Subcutaneous abdominal adipose tissue (tissue), 5 donors: ENCODE data around the gene CRAT.
A peak's percentile ranks its signal among the peaks of the same experiment; 100 is the strongest.

Experiments
- H3K27ac ChIP-seq: one replicate; pipeline ENCODE4 v1.7.0; 2013; ENCODE audit warnings: low read depth, mild to moderate bottlenecking, inconsistent platforms, low read length, moderate library complexity
- H3K27me3 ChIP-seq, 5 donors: one replicate each; pipeline ENCODE4 v1.7.0; 2013; ENCODE audit warnings: low read length in 5 of 5, inconsistent platforms in 1 of 5; ENCODE audit not compliant: control insufficient read depth in 5 of 5, insufficient read depth in 4 of 5
- H3K36me3 ChIP-seq, 5 donors: one replicate each; pipeline ENCODE4 v1.7.0; 2013; ENCODE audit warnings: low read length in 5 of 5; ENCODE audit not compliant: control insufficient read depth in 5 of 5, insufficient read depth in 5 of 5
- H3K4me1 ChIP-seq, 5 donors: one replicate each; pipeline ENCODE4 v1.7.0; 2013; ENCODE audit warnings: low read length in 5 of 5, mild to moderate bottlenecking in 3 of 5, moderate library complexity in 1 of 5; ENCODE audit not compliant: control insufficient read depth in 5 of 5, insufficient read depth in 5 of 5
- H3K4me3 ChIP-seq, 5 donors: one replicate each; pipeline ENCODE4 v1.7.0; 2013; ENCODE audit warnings: low read length in 5 of 5, low read depth in 1 of 5
- H3K9ac ChIP-seq, 5 donors: one replicate each; pipeline ENCODE4 v1.7.0; 2013; ENCODE audit warnings: low read length in 5 of 5, mild to moderate bottlenecking in 4 of 5, moderate library complexity in 3 of 5
- H3K9me3 ChIP-seq, 5 donors: one replicate each; pipeline ENCODE4 v1.7.0; 2013; ENCODE audit warnings: low read length in 5 of 5; ENCODE audit not compliant: control insufficient read depth in 5 of 5
- donor health status: healthy.
- donor health status: healthy.
- donor health status: healthy.
- donor health status: healthy.
- donor health status: healthy.

Gene CRAT

DNA sequence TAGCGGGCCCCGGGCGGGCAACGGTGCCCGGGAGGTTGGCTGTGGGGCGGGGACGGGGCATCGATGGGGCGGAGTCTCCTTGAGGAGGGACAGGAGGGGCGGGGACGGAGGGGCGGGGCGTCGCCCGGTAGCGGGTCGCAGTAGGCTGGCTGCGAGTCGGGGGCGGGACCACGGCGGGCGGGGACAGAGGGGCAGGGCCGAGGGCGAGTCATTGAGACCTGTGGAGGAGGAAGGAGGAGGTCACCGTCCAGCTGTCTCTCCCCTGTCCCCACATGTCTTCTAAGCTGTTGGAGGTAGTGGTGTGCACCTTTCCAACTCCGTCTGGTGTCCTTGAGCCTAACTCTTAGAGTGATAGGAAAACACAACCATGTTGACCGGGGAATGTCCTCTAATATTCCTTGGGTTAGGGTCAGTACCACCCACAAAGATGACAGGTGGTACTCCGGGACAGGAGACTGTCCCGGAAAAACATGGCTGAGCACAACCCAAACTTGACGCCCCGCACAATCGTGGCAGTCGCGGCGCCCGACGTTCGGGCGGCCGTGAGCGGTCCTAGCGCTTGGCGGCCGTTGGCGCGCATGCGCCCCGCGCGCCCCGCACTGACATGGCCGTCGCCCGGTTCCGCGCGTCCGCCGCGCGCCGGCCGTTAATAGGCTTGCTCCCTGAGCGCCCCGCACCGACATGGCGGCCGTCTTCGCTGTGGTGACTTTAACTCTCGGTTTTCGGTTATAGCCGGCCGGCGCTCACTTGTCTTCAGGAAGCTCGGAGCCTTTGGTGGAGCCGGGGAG lies at the start of gene CRAT, which contains the start of gene PTPA:
CRAT (minus strand) TSS at position 54 of the 788 bp plus-strand sequence. CDS start 284 bp downstream, outside the sequence.
PTPA (plus strand) TSS at position 676 of the 788 bp plus-strand sequence. CDS start 186 bp downstream, outside the sequence.
- peak within 1 kb of the TSS; percentile 96 for H3K27ac ChIP-seq
- peaks cover 3 to 42% (median 30%) of the 10 kb centered on the region in 5 donors for H3K4me1 ChIP-seq

GRCh38 chr9:129156163-129156562 lies 45.6 kb upstream of the CRAT start:
- H3K4me3 ChIP-seq, result no peak overlapping the region
- no peaks in the 10 kb centered on the region for H3K27me3 ChIP-seq
- no peak overlapping the region for H3K27ac ChIP-seq
- H3K4me1 ChIP-seq, result peaks cover 0 to 11% (median 5%) of the 10 kb centered on the region in 5 donors
- no peak overlapping the region for H3K9ac ChIP-seq
- H3K9me3 ChIP-seq, result peaks cover 0 to under 1% (median 0%) of the 10 kb centered on the region in 5 donors
- H3K36me3 ChIP-seq, result peaks cover 0 to 29% (median 7%) of the 10 kb centered on the region in 5 donors

More for the DNA sequence above, at the start of gene CRAT, which contains the start of gene PTPA:
- Histone ChIP-seq H3K4me3 (peak within 1 kb of the TSS; percentile 87 to 95 (median 88)), H3K27me3 (no peaks in the 10 kb centered on the region), H3K9ac (peak within 1 kb of the TSS; percentile 77 to 92 (median 82)), H3K36me3 (peaks cover 0 to 21% (median 18%) of the 10 kb centered on the region in 5 donors), H3K9me3 (no peaks in the 10 kb centered on the region)

DNA sequence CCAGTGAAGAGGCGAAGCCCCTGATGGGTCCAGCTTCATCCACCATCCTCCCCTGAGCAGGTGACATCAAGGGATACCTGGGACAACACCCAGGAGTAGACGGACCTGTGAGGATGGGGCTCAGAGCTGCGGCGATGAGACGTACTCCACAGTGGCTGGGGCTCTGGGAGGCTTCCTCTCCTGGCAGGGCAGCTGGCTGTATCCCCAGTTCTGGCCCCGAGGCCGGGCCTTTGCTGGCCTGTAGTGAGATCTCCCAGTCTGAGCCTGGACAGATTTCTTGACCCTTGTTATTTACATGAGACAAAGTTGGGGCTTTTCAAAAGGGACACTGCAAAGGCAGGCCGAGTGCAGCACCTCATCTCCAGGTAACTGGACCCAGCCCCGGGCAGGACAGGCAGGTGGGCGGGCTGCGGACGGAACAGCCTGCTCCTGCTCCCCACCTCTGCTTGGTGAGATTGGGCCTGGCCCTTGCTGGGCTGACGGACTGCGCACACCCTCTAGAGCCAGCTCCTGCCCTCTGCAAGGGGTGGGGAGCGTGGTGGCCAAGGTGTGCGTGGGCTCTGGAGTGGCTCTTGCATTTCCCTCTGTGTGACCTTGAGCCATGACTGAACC lies 44.4 kb upstream of the CRAT start:
- no peaks in the 10 kb centered on the region for H3K9me3 ChIP-seq
- H3K4me3 ChIP-seq, result no peak overlapping the region
- H3K36me3 ChIP-seq, result peaks cover 0 to 35% (median 8%) of the 10 kb centered on the region in 5 donors
- peaks cover 0 to 7% (median 5%) of the 10 kb centered on the region in 5 donors for H3K4me1 ChIP-seq
- H3K9ac ChIP-seq, result no peak overlapping the region
- no peaks in the 10 kb centered on the region for H3K27me3 ChIP-seq
- no peak overlapping the region for H3K27ac ChIP-seq

DNA sequence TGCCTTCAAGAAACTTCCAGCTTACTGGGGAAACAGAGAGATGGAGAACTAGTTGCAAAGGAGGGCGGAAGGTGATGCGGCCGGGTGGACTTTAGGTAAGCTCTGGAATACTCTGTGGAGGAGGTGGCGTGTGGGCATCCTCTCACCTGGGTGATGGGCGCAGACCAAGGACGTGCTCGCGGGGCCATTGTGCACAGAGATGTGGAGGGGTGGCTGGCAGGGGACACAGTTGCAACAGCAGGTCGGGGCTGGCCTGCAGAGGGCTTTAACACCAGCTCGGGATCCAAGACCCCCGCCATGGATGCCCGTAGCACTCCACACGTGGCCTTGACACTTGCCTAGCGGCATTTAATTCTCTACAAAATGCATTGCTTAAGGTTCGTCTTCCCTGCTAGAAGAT lies 40.9 kb upstream of the CRAT start:
- Histone ChIP-seq H3K4me3 (no peak overlapping the region), H3K9me3 (no peaks in the 10 kb centered on the region), H3K27me3 (no peaks in the 10 kb centered on the region), H3K4me1 (peaks cover 0 to 17% (median 12%) of the 10 kb centered on the region in 5 donors), H3K27ac (no peak overlapping the region), H3K36me3 (peaks cover 0 to 57% (median 13%) of the 10 kb centered on the region in 5 donors), H3K9ac (no peak overlapping the region)

- no peaks in the 10 kb centered on the region for H3K9me3 ChIP-seq
- peaks cover 1 to 25% (median 19%) of the 10 kb centered on the region in 5 donors for H3K4me1 ChIP-seq
- no peak overlapping the region for H3K27ac ChIP-seq
- no peak overlapping the region for H3K4me3 ChIP-seq
- H3K36me3 ChIP-seq, result peaks cover 0 to 54% (median 13%) of the 10 kb centered on the region in 5 donors
- no peak overlapping the region for H3K9ac ChIP-seq
- H3K27me3 ChIP-seq, result no peaks in the 10 kb centered on the region
These were observed 40.1 kb upstream of the CRAT start for GRCh38 chr9:129150672-129151211.

DNA sequence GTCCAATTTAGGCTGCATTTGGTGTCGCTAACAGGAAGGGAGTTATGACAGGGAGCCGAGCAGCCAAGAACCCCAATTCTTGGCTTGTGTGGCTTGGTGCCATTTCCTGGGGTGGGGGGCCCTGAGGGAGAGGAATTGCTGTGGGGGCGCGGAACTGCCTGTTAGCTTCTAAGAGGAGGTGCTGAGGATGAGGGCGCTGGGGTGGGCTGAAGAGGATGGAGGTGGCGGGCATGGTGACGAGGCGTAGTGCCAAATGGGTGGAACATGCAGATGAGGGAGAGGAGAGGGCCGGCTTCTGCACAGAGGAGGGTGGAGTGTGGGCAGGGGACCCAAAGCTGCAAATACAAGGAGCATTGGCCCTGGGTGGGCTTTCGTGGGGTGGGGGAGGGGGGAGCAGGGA lies 39.5 kb upstream of the CRAT start:
- Histone ChIP-seq H3K4me3 (no peak overlapping the region), H3K9ac (no peak overlapping the region), H3K36me3 (peaks cover 0 to 48% (median 13%) of the 10 kb centered on the region in 5 donors), H3K27ac (no peak overlapping the region), H3K9me3 (no peaks in the 10 kb centered on the region), H3K4me1 (peaks cover 1 to 31% (median 25%) of the 10 kb centered on the region in 5 donors), H3K27me3 (no peaks in the 10 kb centered on the region)

GRCh38 chr9:129149442-129149841 lies 38.8 kb upstream of the CRAT start:
- no peak overlapping the region for H3K4me3 ChIP-seq
- H3K9ac ChIP-seq, result no peak overlapping the region
- H3K9me3 ChIP-seq, result no peaks in the 10 kb centered on the region
- no peak overlapping the region for H3K27ac ChIP-seq
- no peaks in the 10 kb centered on the region for H3K27me3 ChIP-seq
- peaks cover 0 to 41% (median 9%) of the 10 kb centered on the region in 5 donors for H3K36me3 ChIP-seq
- peaks cover 1 to 34% (median 28%) of the 10 kb centered on the region in 5 donors for H3K4me1 ChIP-seq

DNA sequence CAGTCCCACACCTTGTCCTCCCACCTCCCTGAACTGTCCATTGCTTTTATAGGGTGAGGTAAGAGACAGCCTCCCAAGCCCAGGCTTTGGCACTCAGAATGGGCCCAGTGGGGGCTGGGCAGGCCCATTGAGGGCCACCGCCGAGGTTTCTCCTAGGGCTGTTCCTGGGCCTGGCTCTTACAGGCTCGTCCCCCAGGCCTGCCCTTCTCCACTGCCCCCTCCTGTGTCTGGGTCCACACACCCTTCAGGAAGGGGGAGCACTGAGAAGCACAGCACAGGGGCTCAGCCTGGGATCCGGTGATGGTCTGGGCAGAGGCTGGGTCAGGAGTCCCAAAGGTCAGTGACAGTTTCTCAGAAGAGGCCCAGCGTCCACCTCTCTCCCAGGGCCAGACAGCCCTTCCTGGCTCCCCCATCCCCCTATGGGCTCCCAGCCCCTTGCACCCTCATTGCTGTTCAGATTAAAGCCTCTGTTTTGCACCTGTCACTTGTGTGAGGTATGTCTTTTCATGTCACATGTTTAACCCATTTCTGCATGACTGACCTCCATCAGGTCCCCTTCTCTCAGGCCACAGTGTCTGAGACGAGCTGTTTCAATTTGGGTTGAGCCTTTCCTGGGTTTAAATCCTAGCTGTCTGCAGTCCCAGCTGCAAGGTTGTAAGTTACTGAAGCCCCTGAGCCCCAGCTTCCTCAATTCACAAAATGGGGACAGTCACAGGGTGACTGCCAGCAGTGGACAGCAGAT lies 38.0 kb upstream of the CRAT start:
- no peak overlapping the region for H3K9ac ChIP-seq
- H3K4me3 ChIP-seq, result no peak overlapping the region
- peaks cover 4 to 39% (median 35%) of the 10 kb centered on the region in 5 donors for H3K4me1 ChIP-seq
- peaks cover 0 to 47% (median 11%) of the 10 kb centered on the region in 5 donors for H3K36me3 ChIP-seq
- H3K9me3 ChIP-seq, result no peaks in the 10 kb centered on the region
- no peak overlapping the region for H3K27ac ChIP-seq
- H3K27me3 ChIP-seq, result no peaks in the 10 kb centered on the region

- Histone ChIP-seq H3K9me3 (no peaks in the 10 kb centered on the region), H3K27ac (peak overlapping the region; percentile 78), H3K4me1 (peaks cover 18 to 56% (median 53%) of the 10 kb centered on the region in 5 donors), H3K4me3 (no peak overlapping the region), H3K36me3 (peaks cover 0 to 43% (median 11%) of the 10 kb centered on the region in 5 donors), H3K9ac (peak overlapping the region in 4 of 5 donors; percentile 26 to 64 (median 62)), H3K27me3 (no peaks in the 10 kb centered on the region)
These were observed 35.9 kb upstream of the CRAT start for GRCh38 chr9:129146441-129146941.
